Epithelial cell of proximal tubule (primary cell): ENCODE results near the gene KMT2B. TPM values are rescaled to one million over a fixed set of nuclear protein-coding genes. Genes with fewer than 3 reads are reported as not detected.

Experiments
- DNase-seq: peaks from one replicate; pipeline ENCODE4 v3.0.0-alpha.2; 2011; ENCODE audit warnings: low read depth
- H3K4me3 ChIP-seq: 2 replicates; pipeline ENCODE4 v1.5.1; 2011; ENCODE audit warnings: low read depth, mild to moderate bottlenecking, low read length
- CTCF ChIP-seq: conservative IDR thresholded peaks from 2 replicates; pipeline ENCODE4 v1.5.1; 2012; ENCODE audit warnings: low read depth, mild to moderate bottlenecking, low read length
- total RNA-seq: library from RNA; depleted of rRNA; stranded (reverse); fragments of >200 nt; gene quantifications from 2 replicates; pipeline ENCODE4 v1.2.3, GENCODE V29; 2015

The KMT2B gene
- total RNA-seq, 1 donor from 2014 or later, result 20.2 TPM

- peak overlapping the region; percentile 82 for H3K4me3 ChIP-seq
- TF ChIP-seq CTCF, result no peak
- no peak for DNase-seq
Measured at GRCh38 chr19:35718345-35719041, 690 bp downstream of the KMT2B start.

- peak overlapping the region; percentile 82 for H3K4me3 ChIP-seq
- no peak for DNase-seq
- TF ChIP-seq CTCF, result no peak
Measured at GRCh38 chr19:35719402-35720162, 1.8 kb downstream of the KMT2B start.

GRCh38 chr19:35720163-35720524 is 2.3 kb downstream of the KMT2B start:
- no peak for DNase-seq
- TF ChIP-seq CTCF, result no peak
- H3K4me3 ChIP-seq, result no peak overlapping the region

GRCh38 chr19:35720648-35721047 is 2.8 kb downstream of the KMT2B start:
- H3K4me3 ChIP-seq, result no peak overlapping the region
- no peak for DNase-seq
- no peak for TF ChIP-seq CTCF

GRCh38 chr19:35721374-35721773 is 3.6 kb downstream of the KMT2B start:
- no peak for TF ChIP-seq CTCF
- DNase-seq, result no peak
- no peak overlapping the region for H3K4me3 ChIP-seq

GRCh38 chr19:35722461-35722860 is 4.7 kb downstream of the KMT2B start:
- no peak for DNase-seq
- no peak overlapping the region for H3K4me3 ChIP-seq
- TF ChIP-seq CTCF, result no peak
